GM19463 (cell line): ENCODE results near the gene GLB1L3.
"Not testable (repeated sequence)": the region's sequence is repeated elsewhere in the genome, so short reads cannot be mapped to it uniquely, and the experiment has no call there.

ENCODE experiments used
- ATAC-seq: cut with Tn5 transposase; IDR thresholded peaks from one replicate; pipeline ENCODE4 v1.9.1; 2021; ENCODE audit warnings: mild to moderate bottlenecking, moderate library complexity; ENCODE audit not compliant: unreplicated experiment

Gene GLB1L3

DNA sequence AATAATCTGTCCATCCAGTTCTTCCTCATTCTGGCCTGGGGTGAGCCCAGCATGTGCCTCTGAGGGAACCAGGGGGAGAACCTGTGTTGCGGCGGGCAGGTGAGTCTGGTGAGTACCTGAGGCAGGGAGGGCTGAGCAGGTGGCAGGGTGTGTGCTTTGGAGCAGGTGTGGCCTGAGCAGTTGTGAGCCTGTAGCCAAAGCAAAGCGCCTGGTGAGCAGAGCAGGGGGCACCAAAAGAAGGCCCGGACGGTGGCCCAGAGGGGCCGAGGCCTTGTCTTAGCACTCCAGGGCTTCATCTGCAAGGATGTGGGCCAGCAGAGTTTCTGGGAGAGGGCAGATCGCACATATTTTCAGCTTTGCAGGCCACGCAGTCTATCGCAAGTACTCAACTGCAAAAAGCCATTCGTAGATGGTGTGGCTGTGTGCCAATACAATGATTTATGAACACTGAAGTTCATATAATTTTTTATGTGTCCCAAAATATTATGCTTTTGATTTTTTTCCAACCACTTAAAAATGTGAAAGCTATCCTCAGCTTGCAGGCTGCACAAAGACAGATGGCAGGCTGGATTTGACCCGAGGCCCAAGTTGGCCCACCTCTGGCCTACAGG, 64.3 kb downstream of the GLB1L3 start:
- no peak for ATAC-seq

DNA sequence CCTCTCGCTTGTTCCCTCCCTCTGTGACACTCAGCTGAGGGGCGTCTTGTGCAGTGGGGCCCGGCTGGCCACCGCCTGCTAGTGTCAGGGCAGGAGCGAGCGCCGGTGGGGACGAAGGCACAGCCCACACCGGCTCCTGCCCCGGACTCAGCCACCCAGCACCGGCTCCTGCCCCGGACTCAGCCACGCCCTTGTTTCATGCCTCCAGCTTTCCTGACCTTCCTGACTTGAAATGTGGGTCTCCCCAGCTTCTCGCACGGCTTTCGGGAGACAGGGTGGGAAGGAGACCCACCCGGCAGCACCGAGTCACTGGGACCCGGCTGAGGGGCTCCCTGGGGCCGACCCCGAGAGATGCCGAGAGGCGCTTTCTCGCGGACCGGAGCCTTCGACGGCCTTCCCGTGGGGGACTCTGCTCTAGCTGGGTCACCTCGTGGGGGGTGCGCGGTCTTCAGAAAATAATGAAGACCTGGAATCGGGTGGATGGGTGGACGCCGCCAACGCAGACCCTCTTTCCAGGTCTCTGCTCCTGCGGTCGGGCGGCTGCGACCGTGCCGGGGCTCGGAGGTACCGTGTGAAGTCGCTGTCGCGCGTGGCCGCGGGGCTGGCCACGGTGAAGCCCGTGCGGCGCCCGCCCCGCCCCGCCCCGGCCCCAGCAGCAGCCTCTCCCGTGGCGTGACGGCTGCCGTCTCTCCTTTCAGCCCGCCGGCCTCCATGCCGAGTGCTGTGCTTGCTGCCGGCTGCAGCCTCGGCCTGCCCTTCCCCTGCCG, 65.8 kb downstream of the GLB1L3 start:
- no peak for ATAC-seq

DNA sequence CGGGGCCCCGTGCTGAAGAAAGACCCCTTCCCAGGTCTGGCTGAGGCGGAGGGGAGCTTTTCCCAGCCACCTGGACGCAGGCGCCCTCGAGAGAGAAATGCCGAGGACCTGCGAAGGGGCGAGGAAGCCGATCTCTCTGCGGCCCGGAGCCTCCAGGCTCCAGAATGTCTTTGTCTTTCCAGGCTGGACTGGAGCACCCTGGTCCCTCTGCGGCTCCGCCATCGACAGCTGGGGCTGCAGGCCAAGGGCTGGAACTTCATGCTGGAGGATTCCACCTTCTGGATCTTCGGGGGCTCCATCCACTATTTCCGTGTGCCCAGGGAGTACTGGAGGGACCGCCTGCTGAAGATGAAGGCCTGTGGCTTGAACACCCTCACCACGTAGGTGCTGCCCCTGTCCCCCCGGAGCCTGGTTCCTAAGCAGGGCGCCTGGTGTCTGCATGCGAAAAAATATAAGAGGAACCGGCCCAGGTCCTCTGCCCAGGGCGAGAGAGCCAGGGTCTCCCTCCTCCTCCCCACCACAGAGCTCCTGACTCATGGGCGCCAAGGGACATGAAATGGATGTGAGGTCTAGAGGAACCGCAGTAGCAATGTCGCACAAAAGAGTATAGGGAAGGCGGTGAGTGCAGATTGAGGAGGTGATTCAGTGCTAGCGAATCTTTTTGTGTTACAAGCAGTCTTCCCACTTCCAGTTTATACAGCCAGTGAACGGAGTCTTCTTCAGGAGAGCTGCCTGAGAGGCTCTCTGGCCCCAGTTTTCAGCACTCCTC, 66.6 kb downstream of the GLB1L3 start:
- ATAC-seq = no peak

DNA sequence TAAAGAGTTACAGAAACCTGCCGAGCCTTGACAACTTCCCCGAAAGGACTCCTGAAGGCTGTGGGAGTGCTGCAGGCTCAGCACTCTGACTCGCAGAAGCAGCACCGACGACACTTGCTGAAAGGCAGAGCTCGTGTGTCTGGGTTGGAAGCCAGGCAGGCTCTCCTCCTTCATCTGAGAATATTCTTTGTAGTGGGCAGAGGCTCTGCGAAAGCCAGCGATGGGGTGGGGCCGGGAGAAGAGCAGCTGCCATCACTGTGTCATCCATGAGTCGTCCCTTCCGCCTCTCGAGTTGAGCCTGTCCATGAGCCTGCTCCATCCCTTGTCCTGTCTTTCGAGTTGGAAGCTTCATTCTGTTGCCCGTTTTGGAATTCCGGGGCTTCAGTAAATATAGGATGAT, 67.5 kb downstream of the GLB1L3 start:
- no peak for ATAC-seq

DNA sequence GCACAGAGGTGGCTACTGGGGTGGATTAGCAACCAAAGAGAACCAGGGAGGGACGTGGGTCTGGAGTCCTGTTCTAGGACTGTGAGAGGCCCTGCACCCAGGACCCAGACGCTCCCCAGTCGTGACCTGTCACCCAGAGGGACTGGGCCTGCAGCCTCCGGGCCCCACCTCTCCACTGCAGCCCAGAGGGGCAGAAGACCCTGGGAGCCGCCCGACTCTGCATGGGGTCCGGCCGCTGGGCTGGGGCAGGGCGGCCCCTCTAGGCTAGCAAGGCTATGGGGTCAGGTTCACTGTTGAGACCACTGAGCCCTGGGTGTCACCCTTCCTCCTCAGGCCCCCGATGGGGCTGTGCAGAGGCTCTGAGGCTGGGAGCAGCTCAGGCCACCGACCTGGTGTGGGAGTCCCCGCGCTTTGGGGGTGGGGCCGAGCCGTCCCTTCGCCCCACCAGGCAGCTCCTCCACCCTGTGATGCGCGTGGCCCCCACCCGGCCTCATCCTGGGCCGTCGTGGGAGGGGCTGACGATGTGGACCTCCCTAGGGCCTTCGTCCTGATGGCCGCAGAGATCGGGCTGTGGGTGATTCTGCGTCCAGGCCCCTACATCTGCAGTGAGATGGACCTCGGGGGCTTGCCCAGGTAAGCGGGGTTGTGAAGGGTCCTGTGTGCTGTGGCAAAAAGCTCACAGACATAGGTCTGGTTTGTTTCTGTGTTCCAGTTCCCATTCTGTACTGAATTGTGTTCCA, 68.5 kb downstream of the GLB1L3 start:
- ATAC-seq = not testable (repeated sequence)

DNA sequence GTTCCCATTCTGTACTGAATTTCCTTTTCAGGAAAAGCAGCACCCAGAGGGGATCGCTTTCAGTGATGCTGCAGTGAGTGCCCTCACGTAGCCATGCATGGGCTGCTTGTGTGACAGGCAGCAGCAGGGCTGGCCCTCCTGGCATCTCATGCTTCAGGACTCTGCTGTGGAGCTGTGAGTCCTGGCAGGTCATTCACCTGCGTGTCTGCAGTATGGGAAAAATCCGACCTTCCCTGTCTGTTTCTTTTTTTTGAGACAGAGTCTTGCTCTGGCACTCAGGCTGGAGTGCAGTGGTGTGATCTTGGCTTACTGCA, 69.0 kb downstream of the GLB1L3 start:
- no peak for ATAC-seq

DNA sequence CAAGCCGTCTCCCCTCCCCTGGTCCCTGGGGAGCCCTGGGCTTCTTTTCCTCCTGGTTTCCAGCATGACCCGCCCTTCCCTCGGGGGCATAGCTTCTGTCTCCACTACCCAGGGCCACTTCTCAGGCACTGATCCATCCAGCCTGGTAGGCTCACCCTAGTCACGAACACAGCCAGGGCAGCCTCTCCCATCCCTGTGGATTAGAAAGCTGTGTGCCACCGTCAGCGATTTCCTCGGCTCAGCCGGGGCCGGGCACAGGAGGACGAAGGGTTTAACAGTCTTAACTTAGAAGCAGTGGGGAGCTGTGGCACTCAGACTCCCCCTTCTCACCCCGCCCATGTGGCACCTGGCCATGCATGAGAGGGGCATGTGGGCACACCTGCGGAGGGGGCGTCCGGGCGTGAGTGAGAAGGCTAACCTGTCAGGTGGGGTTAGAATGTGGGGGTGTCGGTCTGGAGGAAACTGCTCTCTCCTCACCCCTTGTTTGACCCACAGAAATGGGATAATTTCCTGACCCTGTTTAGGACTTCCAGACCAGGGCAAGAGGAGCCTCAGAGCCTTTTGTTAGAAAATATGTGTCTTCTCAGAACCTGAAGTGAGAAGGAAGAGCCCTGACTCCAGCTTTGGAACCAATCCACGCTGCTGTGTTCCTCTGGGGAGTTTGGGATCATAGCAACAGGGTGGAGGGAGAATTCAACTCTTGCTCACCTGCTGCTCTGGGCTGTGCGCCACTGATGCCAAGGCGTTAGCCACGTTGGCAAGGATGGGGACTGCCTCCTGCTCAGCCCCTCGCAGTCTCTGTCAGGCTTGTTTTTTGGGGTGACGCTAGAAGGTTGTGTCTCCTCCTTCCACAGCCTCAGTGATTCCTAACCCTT, 70.2 kb downstream of the GLB1L3 start:
- ATAC-seq = no peak

DNA sequence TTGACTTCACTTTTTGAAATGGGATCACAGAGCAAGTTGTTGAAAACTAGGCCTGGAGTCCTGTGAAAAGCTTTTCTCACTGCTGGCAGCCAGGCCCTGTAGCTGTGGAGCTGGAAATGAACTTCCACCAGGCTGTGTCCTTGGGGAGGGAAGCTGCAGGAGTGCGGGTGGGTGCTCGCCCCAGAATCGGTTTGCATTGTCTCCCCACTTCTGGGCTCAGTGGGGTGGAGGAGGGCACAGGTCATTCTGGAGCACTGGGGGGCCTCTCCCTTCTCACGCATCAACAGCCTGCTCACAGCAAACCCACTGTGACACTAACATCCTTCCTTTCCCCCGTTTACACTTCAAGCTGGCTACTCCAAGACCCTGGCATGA, 70.8 kb downstream of the GLB1L3 start:
- no peak for ATAC-seq

DNA sequence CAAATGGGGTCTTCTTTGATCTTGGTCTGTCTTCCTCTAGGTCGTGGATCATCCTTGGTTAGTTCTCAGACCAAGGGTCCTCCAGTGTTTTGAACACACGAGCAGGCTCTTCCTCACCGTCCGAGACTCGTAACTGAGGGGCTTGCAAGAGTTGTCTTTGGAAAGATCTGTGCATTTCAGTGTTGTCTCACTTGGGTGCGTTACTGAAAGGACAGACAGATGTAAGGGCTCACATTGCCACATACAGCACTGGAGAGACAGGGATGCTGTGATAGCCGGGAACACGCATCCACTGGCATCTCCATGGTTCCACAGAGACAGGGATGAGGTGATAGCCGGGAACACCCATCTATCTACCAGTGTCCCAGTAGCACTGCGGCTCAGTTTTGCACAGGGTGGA, 71.3 kb downstream of the GLB1L3 start:
- no peak for ATAC-seq

DNA sequence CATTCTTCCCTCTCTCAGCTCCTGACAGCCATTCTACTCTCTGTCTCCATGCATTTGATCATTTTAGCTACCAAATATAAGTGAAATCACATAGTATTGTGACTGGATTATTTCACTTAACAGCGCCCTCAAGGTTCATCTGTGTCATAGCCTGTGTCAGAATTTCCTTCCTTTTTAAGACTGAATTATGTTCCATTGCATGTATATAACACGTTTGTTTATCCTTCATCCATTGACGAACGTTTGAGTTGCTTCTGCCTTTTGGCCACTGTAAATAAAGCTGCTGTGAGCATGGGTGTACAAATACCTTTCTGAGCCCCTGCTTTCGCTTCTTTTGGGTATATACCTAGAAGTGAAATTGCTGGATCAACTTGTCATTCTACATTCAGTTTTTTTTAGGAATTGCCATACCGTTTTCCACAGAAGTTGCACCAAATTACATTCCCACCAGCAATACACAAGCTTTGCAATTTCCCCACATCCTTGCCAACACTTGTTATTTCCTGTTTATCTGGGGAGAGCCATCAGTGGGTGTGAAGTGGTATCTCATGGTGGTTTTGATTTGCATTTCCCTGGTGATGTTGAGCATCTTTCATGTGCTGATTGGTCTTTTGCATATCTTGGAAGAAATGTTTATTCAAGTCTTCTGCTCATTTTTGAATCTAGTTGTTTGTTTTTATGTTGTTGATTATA, 73.1 kb downstream of the GLB1L3 start:
- no peak for ATAC-seq

DNA sequence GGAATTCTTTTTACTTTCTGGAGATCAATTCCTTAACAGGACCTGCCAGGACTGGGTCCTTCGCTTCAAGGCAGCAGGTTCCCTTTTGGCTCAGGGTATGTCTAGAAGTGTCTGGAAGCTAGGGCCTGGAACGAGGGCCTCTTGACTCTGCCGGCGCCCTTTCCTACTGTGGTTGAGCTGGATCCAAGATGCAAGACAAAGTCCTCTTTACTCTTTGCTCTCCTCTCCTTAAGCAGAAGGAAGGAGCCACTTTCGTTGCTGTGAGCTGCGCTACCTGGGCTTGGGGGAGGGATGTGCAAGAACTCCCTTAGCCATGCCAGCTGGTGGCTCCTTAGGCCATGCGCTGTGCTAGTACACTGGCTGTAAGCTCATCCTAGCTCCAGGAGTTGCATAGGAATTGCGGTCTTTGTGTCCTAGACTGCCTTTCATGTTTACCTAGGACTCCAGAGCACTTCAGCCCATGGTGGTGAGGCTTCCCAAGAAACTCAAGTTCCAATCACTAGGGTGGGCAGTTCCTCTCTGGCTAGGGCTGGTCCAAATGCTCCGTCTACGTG, 73.7 kb downstream of the GLB1L3 start:
- ATAC-seq = no peak

DNA sequence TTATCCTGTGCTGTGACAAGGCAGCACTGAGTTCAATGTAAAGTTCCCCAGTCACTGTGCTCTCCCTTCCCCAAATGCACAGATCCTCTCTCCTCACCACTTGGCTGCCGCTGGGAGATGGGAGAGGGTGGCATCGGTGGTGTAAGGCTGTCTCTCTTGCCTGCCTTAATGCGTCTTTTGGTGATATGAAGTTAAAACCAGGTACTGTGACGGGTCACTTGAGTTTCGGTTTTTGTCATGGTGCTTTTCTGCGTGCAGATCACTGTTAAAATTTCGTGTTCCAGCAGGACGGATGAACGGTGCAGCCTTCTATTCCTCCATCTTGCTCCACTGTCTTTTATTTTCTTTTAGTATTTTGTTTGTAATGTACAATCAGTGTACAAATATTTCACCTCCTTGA, 74.2 kb downstream of the GLB1L3 start:
- no peak for ATAC-seq

DNA sequence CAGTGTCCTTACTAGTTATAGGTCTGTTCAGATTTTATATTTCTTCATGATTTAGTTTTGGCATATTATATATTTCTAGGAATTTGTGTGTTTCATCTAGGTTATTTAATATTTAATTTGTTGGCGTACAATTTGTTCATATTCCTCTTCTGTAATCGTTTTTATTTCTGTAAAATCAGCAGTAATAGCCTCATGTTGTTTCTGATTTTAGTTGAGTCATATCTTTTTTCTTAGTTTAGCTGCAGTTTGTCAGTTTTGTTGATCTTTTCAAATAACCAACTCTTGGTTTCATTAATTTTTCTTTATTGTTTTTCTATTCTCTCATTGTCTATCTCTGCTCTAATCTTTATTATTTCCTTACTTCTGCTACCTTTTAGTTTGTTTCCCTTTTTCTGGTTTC, 75.9 kb downstream of the GLB1L3 start:
- ATAC-seq = no peak

DNA sequence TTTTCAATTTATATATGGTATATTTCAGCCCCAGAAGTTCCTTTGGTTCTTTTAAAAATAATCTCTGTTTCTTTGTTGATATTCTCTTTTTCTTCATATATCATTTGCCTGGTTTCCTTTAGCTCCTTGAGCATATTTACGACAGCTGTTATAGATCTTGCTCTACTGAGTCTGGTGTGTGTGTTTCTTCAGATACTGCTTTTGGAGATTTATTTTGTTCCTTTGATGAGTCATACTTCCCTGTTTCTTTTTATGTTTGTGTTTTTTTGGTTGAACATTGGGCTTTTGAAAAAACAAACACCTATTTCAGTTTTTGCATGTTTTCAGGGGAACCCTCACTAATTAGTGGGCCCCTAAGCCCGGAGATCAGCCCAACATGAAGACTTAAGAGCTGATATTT, 79.0 kb downstream of the GLB1L3 start:
- ATAC-seq = no peak

DNA sequence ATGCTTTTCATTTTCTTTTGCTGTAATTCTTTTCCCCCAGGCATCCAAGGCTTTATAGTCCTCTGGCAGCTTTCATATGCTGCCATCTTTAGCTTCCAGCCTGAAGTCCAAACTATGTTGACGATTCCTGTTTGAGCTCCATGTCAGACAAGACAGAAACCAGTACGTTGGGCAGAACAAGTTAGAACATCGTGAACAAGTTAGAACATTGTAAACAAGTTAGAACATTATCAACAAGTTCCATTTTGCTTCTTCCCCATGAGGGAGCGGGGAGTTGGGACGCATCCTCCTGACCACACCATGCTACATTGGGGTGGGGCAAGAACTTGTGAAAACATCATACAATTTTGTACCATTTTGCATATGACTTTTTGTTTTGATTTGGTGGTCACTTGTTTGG, 79.5 kb downstream of the GLB1L3 start:
- ATAC-seq = no peak

DNA sequence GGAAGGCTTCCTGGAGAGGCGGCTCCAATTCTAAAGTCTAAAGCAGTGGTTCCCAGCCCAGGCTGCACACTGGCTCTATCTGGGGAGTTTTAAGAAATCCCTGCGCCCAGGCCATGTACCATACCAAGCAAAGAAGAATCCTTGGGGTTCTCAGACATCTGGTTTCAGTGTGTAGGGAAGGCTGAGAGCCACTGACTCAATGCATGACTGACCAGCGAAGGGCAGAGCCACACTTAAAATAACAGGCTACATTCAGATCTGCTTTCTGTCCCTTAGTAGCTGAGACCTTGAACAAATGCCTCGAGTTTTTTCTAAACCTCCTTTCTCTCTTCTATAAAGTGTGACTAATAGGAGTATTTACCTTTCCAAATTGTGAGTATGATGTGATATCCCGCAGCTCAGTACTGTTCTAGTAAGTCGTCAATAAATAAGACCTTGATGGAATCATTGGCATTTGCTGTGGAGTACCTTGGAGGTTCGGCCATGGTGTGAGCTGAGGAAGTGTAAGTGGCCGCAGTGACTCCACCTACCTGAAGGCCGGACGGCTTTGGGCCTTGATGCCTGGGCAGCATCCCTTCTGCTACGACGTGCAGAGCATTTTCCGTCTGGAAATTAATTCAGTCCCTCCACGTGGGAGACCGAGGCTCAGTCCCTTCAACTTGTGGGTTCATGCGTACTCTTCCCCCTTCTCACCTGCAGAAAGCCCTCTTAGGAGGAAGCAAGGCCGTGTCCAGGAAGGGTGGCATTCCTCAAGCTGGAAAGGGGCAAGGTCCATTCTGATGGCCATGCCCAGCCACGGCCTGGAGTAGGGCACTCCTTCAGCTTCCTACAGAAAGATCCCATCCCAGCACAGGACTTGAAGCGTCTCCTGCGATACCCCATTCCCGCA, 80.7 kb downstream of the GLB1L3 start:
- ATAC-seq = no peak

DNA sequence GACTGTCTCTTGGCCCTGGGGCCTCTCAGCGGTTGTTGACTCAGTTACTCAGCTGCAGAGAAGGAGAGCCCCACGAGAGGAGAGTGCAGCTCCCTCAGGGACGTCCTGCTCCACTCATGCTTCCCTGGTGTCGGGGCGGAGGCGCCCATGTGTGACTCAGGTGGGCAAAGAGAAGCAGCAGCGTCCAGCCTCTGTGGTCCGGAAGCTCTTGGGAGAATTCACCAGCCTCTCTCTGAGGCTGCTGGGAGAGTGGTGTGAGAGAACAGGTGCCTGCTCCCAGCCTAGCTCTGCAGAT, 81.3 kb downstream of the GLB1L3 start:
- ATAC-seq = no peak

DNA sequence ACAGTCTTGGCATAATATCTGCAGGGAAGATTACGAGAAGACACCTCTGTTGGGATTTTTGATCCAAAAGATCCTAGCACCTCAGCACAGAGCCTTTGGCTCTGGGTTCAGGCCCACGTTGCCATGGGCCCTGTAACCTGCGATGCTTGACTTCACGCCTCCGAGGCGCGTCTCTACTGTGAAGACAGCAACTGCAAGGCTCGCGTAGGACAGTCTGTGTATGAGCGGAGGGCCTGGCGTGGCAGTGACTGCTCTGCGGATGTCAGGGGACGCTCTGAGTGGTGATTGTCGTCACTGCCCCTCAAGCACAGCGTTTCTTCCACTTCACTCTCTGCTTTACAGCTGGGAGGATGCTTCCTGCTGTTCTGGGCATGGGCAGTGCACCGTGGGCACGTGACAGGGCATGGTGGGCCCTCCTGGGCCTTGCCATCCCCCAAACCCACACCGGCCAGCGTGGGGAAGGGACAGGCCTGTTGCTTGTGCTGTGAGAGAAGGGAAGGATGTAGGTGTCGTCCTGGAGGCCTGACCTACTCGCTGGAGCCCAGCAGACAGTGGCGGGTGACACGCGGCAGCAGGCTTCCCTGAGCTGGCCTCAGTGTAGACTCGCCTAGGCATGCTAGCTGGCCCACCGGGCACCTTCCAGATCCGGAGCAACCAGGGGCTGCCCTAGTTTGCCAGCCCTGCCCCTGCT, 82.1 kb downstream of the GLB1L3 start:
- no peak for ATAC-seq
